GM21786 (cell line): Measurements from ENCODE around the gene FBXL17.
"Not testable (repeated sequence)": the region's sequence is repeated elsewhere in the genome, so short reads cannot be mapped to it uniquely, and the experiment has no call there.

ENCODE experiments used
- ATAC-seq: cut with Tn5 transposase; IDR thresholded peaks from one replicate; pipeline ENCODE4 v1.9.1; 2021; ENCODE audit not compliant: unreplicated experiment

Gene FBXL17

DNA sequence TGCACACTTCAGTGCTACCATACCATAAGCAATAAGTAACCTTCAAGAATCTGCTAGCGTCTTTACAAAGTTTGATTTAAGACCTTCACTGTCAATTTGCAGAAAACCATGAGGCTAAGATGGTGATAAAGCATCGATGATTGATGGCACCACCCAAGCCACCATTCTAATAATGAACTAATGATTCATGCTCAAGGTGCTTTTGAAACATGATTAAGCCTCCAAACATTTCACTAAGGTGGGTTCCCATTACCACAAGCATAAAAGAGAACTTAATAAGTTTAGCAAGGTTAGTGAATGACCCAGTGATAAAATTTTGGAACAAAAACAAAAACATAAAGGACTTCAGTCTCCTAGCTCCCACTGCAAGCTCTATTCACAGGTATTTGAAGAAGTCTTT lies 214.7 kb downstream of the FBXL17 start:
- no peak for ATAC-seq

DNA sequence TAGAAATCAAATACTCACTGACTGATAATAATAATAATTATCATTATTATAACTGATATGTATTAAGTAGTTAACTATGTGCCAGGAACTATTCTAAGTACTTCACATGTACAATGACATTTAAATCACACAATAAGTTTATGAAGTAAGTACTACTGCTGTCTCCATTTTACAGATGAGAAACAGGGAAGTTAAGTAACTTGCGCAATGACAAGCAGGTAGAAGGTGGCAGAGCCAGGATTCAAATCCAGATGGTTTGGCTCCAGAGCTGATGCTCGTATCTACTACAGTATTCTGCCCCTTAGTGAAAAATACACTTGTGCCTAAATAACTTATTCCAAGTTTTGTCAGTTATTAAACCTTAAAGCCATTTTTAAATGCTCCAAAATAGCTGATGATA lies 217.3 kb downstream of the FBXL17 start:
- no peak for ATAC-seq

DNA sequence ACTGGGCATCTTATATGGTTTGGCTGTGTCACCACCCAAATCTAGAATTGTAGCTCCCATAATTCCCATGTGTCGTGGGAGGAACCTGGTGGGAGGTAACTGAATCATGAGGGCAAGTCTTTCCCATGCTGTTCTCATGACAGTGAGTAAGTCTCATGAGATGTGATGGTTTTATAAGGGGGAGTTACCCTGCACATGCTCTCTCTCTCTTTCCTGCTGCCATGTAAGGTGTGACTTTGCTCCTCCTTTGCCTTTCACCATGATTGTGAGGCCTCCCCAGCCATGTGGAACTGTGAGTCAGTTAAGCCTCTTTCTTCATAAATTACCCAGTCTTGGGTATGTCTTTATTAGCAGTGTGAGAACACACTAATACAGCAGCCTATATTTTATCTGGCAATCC lies 229.0 kb downstream of the FBXL17 start:
- not testable (repeated sequence) for ATAC-seq

DNA sequence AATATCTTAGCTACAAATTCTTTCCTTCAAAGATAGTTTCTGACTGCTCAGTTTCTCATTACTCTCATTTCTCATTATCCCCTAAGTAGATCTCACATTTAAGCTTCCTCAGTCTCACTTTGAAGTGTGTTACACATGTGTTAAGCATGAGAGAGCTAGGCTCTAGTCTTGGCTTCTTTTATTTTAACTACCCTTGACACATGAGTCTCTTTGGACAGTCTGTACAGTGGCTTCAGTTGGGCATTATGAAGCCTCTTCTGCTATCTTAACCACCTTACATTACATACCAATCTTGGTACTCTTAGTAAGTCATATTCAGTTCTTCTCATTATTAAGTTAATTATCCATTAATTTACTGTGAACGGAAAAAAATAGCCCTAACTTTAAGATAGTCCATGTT lies 232.5 kb downstream of the FBXL17 start:
- no peak for ATAC-seq

DNA sequence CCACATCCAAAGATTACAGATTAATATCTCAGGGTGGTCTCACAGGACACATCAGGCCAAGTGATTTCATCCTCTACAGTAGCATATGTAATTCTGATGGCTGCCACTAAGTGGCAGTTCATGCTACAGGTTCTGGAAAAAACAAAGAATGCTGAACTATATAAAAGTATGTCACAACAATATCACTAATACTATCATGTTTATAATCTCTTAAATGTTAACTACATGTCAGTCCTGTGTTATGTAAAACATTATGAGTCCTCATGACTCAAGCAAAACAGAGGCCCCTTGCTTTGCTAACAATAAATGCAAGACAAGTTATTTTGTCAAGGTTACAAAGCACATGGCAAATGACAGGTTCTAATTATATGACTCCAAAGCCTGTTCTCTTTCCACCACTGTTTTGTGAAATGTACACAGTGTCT lies 233.2 kb downstream of the FBXL17 start:
- peak; percentile 77 for ATAC-seq

DNA sequence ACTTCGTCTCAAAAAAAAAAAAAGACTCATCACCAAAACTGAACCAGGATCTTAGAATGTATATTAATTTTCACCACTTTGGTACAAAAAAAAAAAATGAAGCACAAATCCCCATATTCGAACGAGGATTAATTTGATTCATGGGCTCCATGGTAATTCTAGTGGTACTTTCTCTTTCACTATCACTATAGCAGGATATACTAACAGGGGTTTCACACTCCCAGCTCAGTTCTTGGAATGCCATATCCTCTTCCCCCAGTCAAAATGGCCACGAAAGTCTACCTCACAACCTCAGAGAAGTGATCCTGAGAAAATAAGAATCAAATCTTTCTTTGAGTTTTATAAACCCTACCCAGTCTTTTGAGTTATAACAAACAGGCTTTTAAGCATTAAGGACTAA lies 235.7 kb downstream of the FBXL17 start:
- ATAC-seq: no peak

- ATAC-seq: no peak
Observed at GRCh38 chr5:108145351-108145750, 236.5 kb downstream of the FBXL17 start.

DNA sequence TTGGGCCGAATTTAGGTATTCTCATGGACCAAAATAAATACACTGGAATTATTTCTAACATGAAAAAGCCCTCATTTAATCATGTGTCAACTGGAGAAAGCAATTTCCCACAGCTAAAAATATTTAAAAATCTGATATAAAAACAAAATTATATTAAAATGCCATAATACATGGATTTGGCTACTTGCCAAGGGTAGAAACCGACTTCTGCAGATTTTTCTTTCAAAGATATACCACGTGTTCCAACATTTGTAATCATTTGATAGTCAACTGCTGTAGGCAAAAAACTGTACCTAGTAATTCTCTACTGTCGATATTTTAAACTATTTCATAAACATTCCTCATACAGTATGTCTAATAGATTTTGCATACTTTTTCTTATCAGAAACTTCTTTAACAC lies 237.6 kb downstream of the FBXL17 start:
- no peak for ATAC-seq

DNA sequence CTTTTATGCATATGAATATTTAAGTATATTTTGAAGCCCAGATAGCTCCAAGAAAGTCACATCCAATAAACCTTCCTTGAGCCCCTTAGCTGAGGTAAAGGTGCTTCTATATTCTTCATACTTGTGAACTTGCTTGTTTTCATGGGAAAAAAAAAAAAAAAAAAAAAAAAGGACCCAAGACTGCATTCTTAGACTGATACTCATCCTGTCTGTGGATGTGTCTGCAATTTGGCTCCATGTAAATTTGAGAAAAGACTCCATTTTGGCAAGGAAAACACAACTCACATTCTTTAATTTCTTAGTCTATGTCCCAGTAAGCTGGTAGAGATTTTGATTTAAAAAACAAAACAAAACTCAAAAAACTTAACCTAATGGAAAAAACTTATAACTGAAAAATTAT lies 238.3 kb downstream of the FBXL17 start:
- ATAC-seq: no peak

DNA sequence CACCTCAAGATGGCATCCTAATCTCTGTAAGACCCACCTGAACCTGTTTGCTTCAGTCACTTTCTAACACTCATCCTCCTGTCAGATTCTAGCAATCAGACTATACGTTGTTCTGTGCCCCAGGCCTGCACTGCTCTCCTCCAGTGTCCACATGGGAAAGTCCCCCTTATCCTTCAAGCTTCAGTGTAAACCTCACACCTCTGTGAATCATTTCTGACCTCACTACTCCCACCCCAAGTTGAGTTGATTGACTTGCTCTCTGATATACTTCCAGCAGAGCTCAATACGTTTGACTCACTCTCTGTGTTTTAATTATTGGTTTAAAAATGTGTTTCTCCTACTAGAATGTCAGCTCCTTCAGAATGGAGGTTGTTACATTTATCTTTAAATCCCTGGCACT lies 240.2 kb downstream of the FBXL17 start:
- ATAC-seq: no peak

GRCh38 chr5:108136493-108136892 lies 245.4 kb downstream of the FBXL17 start:
- no peak for ATAC-seq

- no peak for ATAC-seq
Observed at GRCh38 chr5:108129129-108129528, 252.8 kb downstream of the FBXL17 start.

DNA sequence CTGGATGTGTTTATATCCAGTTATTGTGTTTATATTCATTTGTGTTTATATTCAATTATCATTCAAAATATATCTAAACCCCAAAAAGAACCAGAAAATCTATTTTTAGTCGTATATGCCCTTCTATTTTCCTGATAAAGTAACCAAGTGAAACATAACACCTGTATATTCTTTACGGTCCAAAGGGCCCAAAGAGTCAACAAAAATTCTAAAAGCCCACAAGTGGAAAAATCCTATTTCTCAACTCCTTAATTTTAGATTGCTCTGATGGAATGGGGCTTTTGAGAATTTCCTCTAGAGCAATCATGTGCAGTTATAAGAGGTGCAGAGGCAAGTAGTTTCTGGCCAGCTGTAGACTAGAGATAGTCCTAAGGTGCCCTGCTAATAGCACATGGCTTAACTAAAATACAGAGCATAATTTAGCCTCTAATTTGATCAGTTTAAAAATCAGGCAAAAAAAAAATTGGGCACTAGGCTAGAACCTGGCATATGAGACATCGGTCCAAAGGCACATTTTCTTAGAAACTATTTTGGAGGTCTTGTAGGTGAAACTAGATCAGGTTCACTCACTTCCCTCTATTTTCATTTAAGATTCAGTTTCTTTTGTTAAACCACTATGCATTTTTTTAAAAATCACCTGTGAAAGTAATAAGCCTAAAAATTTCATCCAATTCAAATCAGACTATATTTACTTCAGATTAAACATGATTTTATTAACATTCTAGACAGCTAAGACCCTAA lies 256.0 kb downstream of the FBXL17 start:
- no peak for ATAC-seq

- no peak for ATAC-seq
Observed at GRCh38 chr5:108124596-108124995, 257.3 kb downstream of the FBXL17 start.

DNA sequence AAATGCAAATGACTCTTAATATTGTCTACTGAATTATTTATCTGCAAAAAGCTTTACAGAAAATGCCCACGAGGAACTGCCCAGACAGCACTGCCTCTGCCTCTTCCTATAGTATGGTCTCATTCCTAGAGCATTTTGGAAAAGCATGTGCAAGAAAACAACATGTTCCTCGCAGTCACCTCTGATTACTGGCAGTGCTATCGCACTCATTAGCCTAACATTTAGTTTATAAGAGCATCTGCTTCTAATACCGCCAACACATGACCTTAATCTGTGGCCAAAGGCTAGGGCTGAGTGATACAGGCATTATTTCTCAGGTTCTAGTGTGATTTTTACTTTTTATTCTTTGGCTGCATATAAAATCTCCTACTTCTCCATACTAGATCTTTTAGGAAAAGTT lies 259.2 kb downstream of the FBXL17 start:
- no peak for ATAC-seq

GRCh38 chr5:108118813-108119514 lies 262.9 kb downstream of the FBXL17 start:
- no peak for ATAC-seq

DNA sequence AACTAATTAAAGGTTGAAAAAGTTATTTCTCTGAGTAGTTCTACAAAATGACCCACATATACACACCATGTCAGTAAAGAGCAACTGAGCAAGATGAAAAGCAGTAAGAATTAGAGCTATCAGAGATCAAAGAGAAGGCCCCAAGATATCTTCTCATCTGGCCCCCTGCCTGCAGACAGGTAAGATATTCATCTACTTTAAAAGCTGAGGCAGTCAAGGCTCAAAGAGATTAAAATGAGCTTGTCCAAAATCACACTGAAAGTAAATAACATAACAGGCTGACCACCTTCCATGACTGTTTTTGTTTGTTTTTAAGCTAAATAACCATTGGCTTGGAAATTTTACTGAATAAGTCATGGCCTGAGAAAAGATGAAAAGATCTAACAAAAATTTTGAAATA lies 266.2 kb downstream of the FBXL17 start:
- no peak for ATAC-seq

DNA sequence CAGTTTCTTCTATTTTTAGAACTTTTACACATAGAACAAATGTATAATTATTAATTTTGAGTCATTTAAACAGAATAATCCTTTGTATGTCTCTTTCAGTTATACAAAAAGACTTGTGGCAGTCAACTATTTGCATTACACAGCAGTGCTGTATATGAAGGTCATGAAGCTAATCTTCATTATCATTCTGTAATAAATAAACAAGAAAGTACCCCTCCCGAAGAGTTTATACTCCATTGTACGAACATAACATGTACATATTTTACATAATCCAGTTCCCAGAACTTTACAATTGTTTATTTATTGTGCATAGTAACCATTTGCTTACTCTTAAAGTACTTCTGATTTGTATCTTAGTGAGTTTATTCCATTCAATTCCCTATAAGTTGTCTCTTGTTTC lies 267.9 kb downstream of the FBXL17 start:
- no peak for ATAC-seq

- no peak for ATAC-seq
Observed at GRCh38 chr5:108111736-108112135, 270.2 kb downstream of the FBXL17 start.

DNA sequence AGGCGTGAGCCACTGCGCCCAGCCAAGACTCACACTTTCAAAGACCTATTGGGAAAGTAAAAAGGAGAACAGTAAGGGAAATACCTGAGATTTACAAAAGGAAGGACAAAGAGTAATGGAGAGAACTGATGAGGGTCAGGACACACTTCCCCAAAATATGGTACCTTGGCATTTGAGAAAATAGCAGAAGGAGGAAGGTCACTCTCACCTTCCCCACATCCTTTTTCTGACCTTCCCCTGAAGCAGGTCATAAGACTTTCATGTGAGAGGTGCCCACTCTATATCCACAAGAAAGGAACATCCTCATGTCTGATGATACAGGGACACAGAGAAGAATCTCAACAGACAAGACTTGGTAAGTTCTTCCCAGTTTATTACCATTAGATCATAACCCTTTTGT lies 272.8 kb downstream of the FBXL17 start:
- ATAC-seq: no peak

GRCh38 chr5:108104448-108104847 lies 277.4 kb downstream of the FBXL17 start:
- no peak for ATAC-seq

DNA sequence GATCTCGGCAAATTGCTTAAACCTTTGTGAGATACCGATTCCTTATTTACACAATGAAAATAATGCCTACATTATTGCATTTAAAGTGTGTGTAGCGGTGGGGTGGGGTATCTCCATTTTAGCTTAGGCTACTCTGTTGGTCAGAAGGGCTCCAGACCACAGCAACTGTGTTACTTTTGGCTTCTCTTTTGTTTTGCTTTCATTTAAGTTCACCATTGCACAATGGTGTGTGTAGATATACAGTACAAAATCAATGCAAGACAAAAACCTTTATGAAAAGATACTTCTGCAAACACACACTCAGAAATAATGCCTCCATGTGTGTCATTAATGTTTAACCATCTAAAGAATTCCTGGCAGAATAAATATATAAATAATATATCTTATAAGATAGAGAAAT lies 279.4 kb downstream of the FBXL17 start:
- no peak for ATAC-seq

DNA sequence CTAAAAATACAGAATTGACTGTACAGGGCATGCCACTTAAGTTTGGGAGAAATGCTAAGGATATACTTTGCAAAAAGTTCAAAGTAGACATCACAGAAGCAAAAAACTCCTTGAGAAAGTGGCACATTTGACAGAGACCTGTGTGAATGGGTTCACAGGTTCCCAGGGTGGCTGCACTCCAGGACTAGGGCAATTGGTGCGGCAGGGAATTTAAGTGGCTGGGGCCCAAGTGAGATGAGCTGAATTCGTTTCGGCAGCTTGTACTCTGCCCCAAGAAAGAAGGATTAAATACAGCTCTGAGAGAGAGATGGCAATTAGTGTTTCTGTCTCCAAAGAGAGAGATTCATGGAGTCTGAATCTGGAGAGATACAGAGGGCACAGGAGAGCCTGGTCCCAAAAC lies 280.1 kb downstream of the FBXL17 start:
- ATAC-seq: no peak
